ENCODE measurements around the gene STARD7.
"Not testable (repeated sequence)": the region's sequence is repeated elsewhere in the genome, so short reads cannot be mapped to it uniquely, and the experiment has no call there.

STARD7 gene

GRCh38 chr2:96241900-96242611, 33.4 kb upstream of the STARD7 start:
- peak; percentile 34 to 79 for DNase-seq (ENCODE audit: low spot score in 2 of 2)
- Mint-ChIP-seq H3K36me3 (peaks cover 13% of the 10 kb centered on the region), H3K9me3 (no peaks in the 10 kb centered on the region), H3K4me3 (peak overlapping the region; percentile 62), H3K27ac (peak overlapping the region; percentile 94), H3K4me1 (peaks cover 43% of the 10 kb centered on the region)
- ATAC-seq, result peak; percentile 97

- Mint-ChIP-seq H3K4me1 (peaks cover 35% of the 10 kb centered on the region), H3K36me3 (peaks cover 8% of the 10 kb centered on the region), H3K27ac (peak overlapping the region; percentile 94), H3K4me3 (peak overlapping the region; percentile 62), H3K9me3 (no peaks in the 10 kb centered on the region)
- no peak for DNase-seq (ENCODE audit: low spot score in 2 of 2)
- ATAC-seq, result no peak
These were observed 32.6 kb upstream of the STARD7 start for GRCh38 chr2:96241227-96241626.

GRCh38 chr2:96240341-96241038, 31.9 kb upstream of the STARD7 start:
- H3K4me1 Mint-ChIP-seq, result peaks cover 27% of the 10 kb centered on the region
- DNase-seq (ENCODE audit: low spot score in 2 of 2), result no peak
- peak overlapping the region; percentile 94 for H3K27ac Mint-ChIP-seq
- no peaks in the 10 kb centered on the region for H3K9me3 Mint-ChIP-seq
- no peak overlapping the region for H3K4me3 Mint-ChIP-seq
- peaks cover under 1% of the 10 kb centered on the region for H3K36me3 Mint-ChIP-seq
- no peak for ATAC-seq

- H3K9me3 Mint-ChIP-seq, result no peaks in the 10 kb centered on the region
- no peak overlapping the region for H3K4me3 Mint-ChIP-seq
- ATAC-seq, result no peak
- no peak for DNase-seq (ENCODE audit: low spot score in 2 of 2)
- H3K36me3 Mint-ChIP-seq, result no peaks in the 10 kb centered on the region
- H3K4me1 Mint-ChIP-seq, result peaks cover 27% of the 10 kb centered on the region
- H3K27ac Mint-ChIP-seq, result no peak overlapping the region
These were observed 31.2 kb upstream of the STARD7 start for GRCh38 chr2:96239745-96240264.

- H3K4me1 Mint-ChIP-seq, result peaks cover 27% of the 10 kb centered on the region
- no peak overlapping the region for H3K4me3 Mint-ChIP-seq
- H3K36me3 Mint-ChIP-seq, result no peaks in the 10 kb centered on the region
- ATAC-seq, result no peak
- DNase-seq (ENCODE audit: low spot score in 2 of 2), result no peak
- no peaks in the 10 kb centered on the region for H3K9me3 Mint-ChIP-seq
- H3K27ac Mint-ChIP-seq, result no peak overlapping the region
These were observed 30.5 kb upstream of the STARD7 start for GRCh38 chr2:96239091-96239490.

- Mint-ChIP-seq H3K4me3 (no peak overlapping the region), H3K27ac (no peak overlapping the region), H3K36me3 (no peaks in the 10 kb centered on the region), H3K4me1 (peaks cover 27% of the 10 kb centered on the region), H3K9me3 (no peaks in the 10 kb centered on the region)
- no peak for DNase-seq (ENCODE audit: low spot score in 2 of 2)
- no peak for ATAC-seq
These were observed 29.6 kb upstream of the STARD7 start for GRCh38 chr2:96238266-96238665.

- Mint-ChIP-seq H3K9me3 (no peaks in the 10 kb centered on the region), H3K36me3 (no peaks in the 10 kb centered on the region), H3K4me1 (peaks cover 13% of the 10 kb centered on the region), H3K27ac (no peak overlapping the region), H3K4me3 (no peak overlapping the region)
- ATAC-seq (no peak), DNase-seq (ENCODE audit: low spot score in 2 of 2) (no peak)
These were observed 28.3 kb upstream of the STARD7 start for GRCh38 chr2:96236882-96237281.

GRCh38 chr2:96233880-96234316, 25.3 kb upstream of the STARD7 start:
- H3K4me3 Mint-ChIP-seq, result no peak overlapping the region

GRCh38 chr2:96233436-96233835, 24.8 kb upstream of the STARD7 start:
- Mint-ChIP-seq H3K4me1 (peaks cover 5% of the 10 kb centered on the region), H3K4me3 (no peak overlapping the region), H3K36me3 (no peaks in the 10 kb centered on the region), H3K9me3 (no peaks in the 10 kb centered on the region), H3K27ac (no peak overlapping the region)
- no peak for ATAC-seq
- no peak for DNase-seq (ENCODE audit: low spot score in 2 of 2)

More at GRCh38 chr2:96233880-96234316, 25.3 kb upstream of the STARD7 start:
- Mint-ChIP-seq H3K27ac (no peak overlapping the region), H3K9me3 (no peaks in the 10 kb centered on the region), H3K36me3 (no peaks in the 10 kb centered on the region), H3K4me1 (peaks cover 5% of the 10 kb centered on the region)
- ATAC-seq (no peak), DNase-seq (ENCODE audit: low spot score in 2 of 2) (no peak)

- Mint-ChIP-seq H3K4me1 (peaks cover 5% of the 10 kb centered on the region), H3K27ac (no peak overlapping the region), H3K36me3 (no peaks in the 10 kb centered on the region), H3K9me3 (no peaks in the 10 kb centered on the region), H3K4me3 (no peak overlapping the region)
- no peak for DNase-seq (ENCODE audit: low spot score in 2 of 2)
- ATAC-seq, result no peak
These were observed 22.7 kb upstream of the STARD7 start for GRCh38 chr2:96231316-96231715.

- Mint-ChIP-seq H3K9me3 (no peaks in the 10 kb centered on the region), H3K36me3 (no peaks in the 10 kb centered on the region), H3K4me3 (no peak overlapping the region), H3K27ac (no peak overlapping the region), H3K4me1 (no peaks in the 10 kb centered on the region)
- DNase-seq (ENCODE audit: low spot score in 2 of 2) (no peak), ATAC-seq (no peak)
These were observed 16.4 kb upstream of the STARD7 start for GRCh38 chr2:96225016-96225533.

GRCh38 chr2:96221106-96221505, 12.5 kb upstream of the STARD7 start:
- not testable (repeated sequence) for DNase-seq (ENCODE audit: low spot score in 2 of 2); H3K9me3 Mint-ChIP-seq; H3K27ac Mint-ChIP-seq; ATAC-seq; H3K4me1 Mint-ChIP-seq; H3K36me3 Mint-ChIP-seq; H3K4me3 Mint-ChIP-seq

GRCh38 chr2:96219959-96220358, 11.3 kb upstream of the STARD7 start:
- not testable (repeated sequence) for H3K36me3 Mint-ChIP-seq; H3K4me1 Mint-ChIP-seq; DNase-seq (ENCODE audit: low spot score in 2 of 2); ATAC-seq; H3K9me3 Mint-ChIP-seq; H3K4me3 Mint-ChIP-seq
- peak overlapping the region; percentile 52 for H3K27ac Mint-ChIP-seq

GRCh38 chr2:96218508-96219131, 10.0 kb upstream of the STARD7 start:
- DNase-seq (ENCODE audit: low spot score in 2 of 2) (no peak), ATAC-seq (no peak)
- H3K36me3 Mint-ChIP-seq, result no peaks in the 10 kb centered on the region
- H3K4me1 Mint-ChIP-seq, result no peaks in the 10 kb centered on the region
- H3K27ac Mint-ChIP-seq, result no peak overlapping the region
- no peaks in the 10 kb centered on the region for H3K9me3 Mint-ChIP-seq
- H3K4me3 Mint-ChIP-seq, result no peak overlapping the region

GRCh38 chr2:96214554-96214953, 5.9 kb upstream of the STARD7 start:
- DNase-seq (ENCODE audit: low spot score in 2 of 2), result no peak
- Mint-ChIP-seq H3K36me3 (no peaks in the 10 kb centered on the region), H3K9me3 (no peaks in the 10 kb centered on the region), H3K27ac (no peak overlapping the region), H3K4me3 (no peak overlapping the region), H3K4me1 (peaks cover 9% of the 10 kb centered on the region)
- no peak for ATAC-seq
